NOMO-1 (cell line): ENCODE results near the gene CFAP57.

ENCODE experiments used
- DNase-seq, 2 experiments: peaks; one replicate each; lab custom pipeline; 2025; ENCODE audit not compliant: unreplicated experiment in 2 of 2; lab: John Stamatoyannopoulos, UW

Gene CFAP57

GRCh38 chr1:43274125-43274803 lies 102.1 kb downstream of the CFAP57 start:
- peak; percentile 29 to 30 for DNase-seq

- DNase-seq, result no peak
These were observed 102.7 kb downstream of the CFAP57 start for GRCh38 chr1:43274804-43275180.

- DNase-seq, result no peak
These were observed 103.9 kb downstream of the CFAP57 start for GRCh38 chr1:43275826-43276620.

- DNase-seq, result no peak
These were observed 104.5 kb downstream of the CFAP57 start for GRCh38 chr1:43276673-43277072.

- DNase-seq, result no peak
These were observed 105.2 kb downstream of the CFAP57 start for GRCh38 chr1:43277116-43277876.

- no peak for DNase-seq
These were observed 107.0 kb downstream of the CFAP57 start for GRCh38 chr1:43279161-43279560.

- DNase-seq, result no peak
These were observed 107.5 kb downstream of the CFAP57 start for GRCh38 chr1:43279666-43280065.

GRCh38 chr1:43280692-43281091 lies 108.6 kb downstream of the CFAP57 start:
- DNase-seq, result no peak

- no peak for DNase-seq
These were observed 110.4 kb downstream of the CFAP57 start for GRCh38 chr1:43282220-43283195.

GRCh38 chr1:43284065-43284464 lies 111.9 kb downstream of the CFAP57 start:
- DNase-seq, result no peak

- no peak for DNase-seq
These were observed 112.5 kb downstream of the CFAP57 start for GRCh38 chr1:43284546-43285110.

GRCh38 chr1:43285269-43285990 lies 113.3 kb downstream of the CFAP57 start, which contains the start of gene C1orf210:
Gene C1orf210 (minus strand): TSS chr1:43285581. CDS start chr1:43283270, 2,311 bp downstream.
- no peak for DNase-seq

- no peak for DNase-seq
These were observed 114.0 kb downstream of the CFAP57 start for GRCh38 chr1:43286115-43286514.

- no peak for DNase-seq
These were observed 114.4 kb downstream of the CFAP57 start for GRCh38 chr1:43286533-43286932.

GRCh38 chr1:43288058-43288784 lies 116.1 kb downstream of the CFAP57 start:
- no peak for DNase-seq

- no peak for DNase-seq
These were observed 116.9 kb downstream of the CFAP57 start for GRCh38 chr1:43288785-43289706.

- DNase-seq, result no peak
These were observed 120.1 kb downstream of the CFAP57 start for GRCh38 chr1:43292216-43292615.

- DNase-seq, result no peak
These were observed 120.5 kb downstream of the CFAP57 start for GRCh38 chr1:43292679-43293078.
